H9 (cell line): Measurements from ENCODE around the gene TMEM117. TPM values are rescaled to one million over a fixed set of nuclear protein-coding genes. Genes with fewer than 3 reads are reported as not detected.

ENCODE experiments used
- DNase-seq: peaks from one replicate; pipeline ENCODE4 v3.0.0-alpha.2; 2017
- H2AFZ ChIP-seq: one replicate; pipeline ENCODE4 v1.6.1; 2013; ENCODE audit warnings: mild to moderate bottlenecking, low read length, control low read depth, moderate library complexity
- H2AK5ac ChIP-seq: 2 replicates; pipeline ENCODE4 v1.6.1; 2013; ENCODE audit warnings: low read length, control low read depth, mixed read lengths; ENCODE audit not compliant: insufficient read length
- H2BK120ac ChIP-seq: one replicate; pipeline ENCODE4 v1.6.1; 2013; ENCODE audit warnings: low read depth, mild to moderate bottlenecking, low read length, control low read depth, inconsistent platforms; ENCODE audit not compliant: poor library complexity, severe bottlenecking
- H2BK12ac ChIP-seq: 2 replicates; pipeline ENCODE4 v1.6.1; 2013; ENCODE audit warnings: low read length, control low read depth, mixed read lengths, low read depth; ENCODE audit not compliant: insufficient read length
- H2BK15ac ChIP-seq: 2 replicates; pipeline ENCODE4 v1.6.1; 2013; ENCODE audit warnings: low read depth, low read length, control low read depth
- H2BK20ac ChIP-seq: one replicate; pipeline ENCODE4 v1.6.1; 2013; ENCODE audit warnings: low read depth, mild to moderate bottlenecking, low read length, control low read depth, inconsistent platforms; ENCODE audit not compliant: poor library complexity, severe bottlenecking
- H2BK5ac ChIP-seq: 2 replicates; pipeline ENCODE4 v1.6.1; 2013; ENCODE audit warnings: low read length, control low read depth, mixed read lengths; ENCODE audit not compliant: insufficient read length
- H3K14ac ChIP-seq: 2 replicates; pipeline ENCODE4 v1.6.1; 2013; ENCODE audit warnings: low read length, control low read depth; ENCODE audit not compliant: insufficient read depth
- H3K18ac ChIP-seq: 2 replicates; pipeline ENCODE4 v1.6.1; 2013; ENCODE audit warnings: low read depth, mild to moderate bottlenecking, mixed read lengths, low read length, control low read depth; ENCODE audit not compliant: insufficient read length
- H3K23ac ChIP-seq: 2 replicates; pipeline ENCODE4 v1.6.1; 2013; ENCODE audit warnings: low read length, control low read depth, mixed read lengths, low read depth; ENCODE audit not compliant: insufficient read length
- H3K23me2 ChIP-seq: 2 replicates; pipeline ENCODE4 v1.6.1; 2013; ENCODE audit warnings: low read depth, mild to moderate bottlenecking, mixed read lengths, low read length, control low read depth; ENCODE audit not compliant: insufficient read length, poor library complexity, severe bottlenecking
- H3K27ac ChIP-seq: 2 replicates; pipeline ENCODE4 v1.5.1; 2013; ENCODE audit warnings: low read length, control low read depth, mixed read lengths, low read depth; ENCODE audit not compliant: insufficient read length
- H3K27me3 ChIP-seq: 2 replicates; pipeline ENCODE4 v1.6.1; 2013; ENCODE audit warnings: low read length, control low read depth, inconsistent platforms; ENCODE audit not compliant: insufficient read depth
- H3K4ac ChIP-seq: 2 replicates; pipeline ENCODE4 v1.6.1; 2013; ENCODE audit warnings: low read depth, mild to moderate bottlenecking, control low read depth, inconsistent platforms, low read length, moderate library complexity
- H3K4me1 ChIP-seq: 2 replicates; pipeline ENCODE4 v1.6.1; 2013; ENCODE audit warnings: low read length, control low read depth, inconsistent platforms; ENCODE audit not compliant: insufficient read depth
- H3K4me2 ChIP-seq: 2 replicates; pipeline ENCODE4 v1.6.1; 2013; ENCODE audit warnings: low read length, control low read depth, mixed read lengths; ENCODE audit not compliant: insufficient read length, insufficient read depth
- H3K56ac ChIP-seq: 2 replicates; pipeline ENCODE4 v1.6.1; 2013; ENCODE audit warnings: low read depth, mild to moderate bottlenecking, mixed read lengths, low read length, control low read depth; ENCODE audit not compliant: insufficient read length
- H3K79me1 ChIP-seq: 2 replicates; pipeline ENCODE4 v1.6.1; 2013; ENCODE audit warnings: low read depth, mild to moderate bottlenecking, moderate library complexity, low read length, control low read depth, inconsistent platforms; ENCODE audit not compliant: insufficient read depth, poor library complexity, severe bottlenecking
- H3K79me2 ChIP-seq: 2 replicates; pipeline ENCODE4 v1.6.1; 2013; ENCODE audit warnings: low read length, control low read depth, inconsistent platforms; ENCODE audit not compliant: insufficient read depth
- H3K9ac ChIP-seq: 2 replicates; pipeline ENCODE4 v1.6.1; 2013; ENCODE audit warnings: low read length, control low read depth, mixed read lengths; ENCODE audit not compliant: insufficient read length; ENCODE audit errors: extremely low read depth
- H3K9me3 ChIP-seq: one replicate; pipeline ENCODE4 v1.6.1; 2013; ENCODE audit warnings: low read depth, low read length, inconsistent platforms; ENCODE audit not compliant: control insufficient read depth
- H3T11ph ChIP-seq: one replicate; pipeline ENCODE4 v1.6.1; 2013; ENCODE audit warnings: mild to moderate bottlenecking, low read length, control low read depth, inconsistent platforms
- H4K20me1 ChIP-seq: one replicate; pipeline ENCODE4 v1.6.1; 2013; ENCODE audit not compliant: control insufficient read depth, insufficient read length, insufficient read depth
- H4K5ac ChIP-seq: 2 replicates; pipeline ENCODE4 v1.6.1; 2013; ENCODE audit warnings: low read depth, mild to moderate bottlenecking, mixed read lengths, low read length, control low read depth; ENCODE audit not compliant: insufficient read length
- H4K8ac ChIP-seq: replicated peaks from 2 replicates; pipeline ENCODE4 v1.6.1; 2013; ENCODE audit warnings: low read length, control low read depth, mixed read lengths, low read depth; ENCODE audit not compliant: insufficient read length
- H4K91ac ChIP-seq: 2 replicates; pipeline ENCODE4 v1.6.1; 2013; ENCODE audit warnings: low read depth, mild to moderate bottlenecking, moderate library complexity, mixed read lengths, low read length, control low read depth; ENCODE audit not compliant: insufficient read length
- H3K27ac Mint-ChIP-seq, 3 experiments: 2 replicates in 2 of 3; 3 replicates in 1 of 3; pipeline ENCODE4 v1.8.0; 2020 to 2021; ENCODE audit warnings: mixed read lengths in 3 of 3, mild to moderate bottlenecking in 1 of 3, moderate library complexity in 1 of 3
- H3K27me3 Mint-ChIP-seq: 2 replicates; pipeline ENCODE4 v1.8.0; 2021; ENCODE audit warnings: low read depth, mild to moderate bottlenecking, moderate library complexity, mixed read lengths
- H3K36me3 Mint-ChIP-seq, 3 experiments: 2 replicates in 2 of 3; 3 replicates in 1 of 3; pipeline ENCODE4 v1.8.0; 2020 to 2021; ENCODE audit warnings: low read depth in 3 of 3, mixed read lengths in 3 of 3; ENCODE audit not compliant: insufficient read depth in 1 of 3
- H3K4me1 Mint-ChIP-seq, 2 experiments: 2 replicates each; pipeline ENCODE4 v1.8.0; 2020; ENCODE audit warnings: mixed read lengths in 2 of 2
- H3K4me3 Mint-ChIP-seq, 2 experiments: 2 replicates in 1 of 2; 3 replicates in 1 of 2; pipeline ENCODE4 v1.8.0; 2020 to 2021; ENCODE audit warnings: mild to moderate bottlenecking in 2 of 2, mixed read lengths in 2 of 2, moderate library complexity in 1 of 2
- H3K9me3 Mint-ChIP-seq, 2 experiments: 2 replicates in 1 of 2; 3 replicates in 1 of 2; pipeline ENCODE4 v1.8.0; 2020; ENCODE audit warnings: mild to moderate bottlenecking in 2 of 2, mixed read lengths in 2 of 2, moderate library complexity in 1 of 2
- CTCF ChIP-seq: fragments of 200-600 bp; sonication (generic); conservative IDR thresholded peaks from 3 replicates; pipeline ENCODE4 v1.8.0; 2021; ENCODE audit warnings: antibody characterized with exemption, mild to moderate bottlenecking
- WGBS: extraction: QIAGEN DNeasy Blood & Tissue Kit; methylation state at CpG from one replicate; pipeline ENCODE4 v1.1.7; 2013; ENCODE audit warnings: missing lambda C conversion rate, low lambda C conversion rate, mixed read lengths; ENCODE audit not compliant: insufficient read length; ENCODE audit errors: extremely low coverage; 5-methylcytosine and 5-hydroxymethylcytosine counted together
- total RNA-seq: library from RNA; stranded (reverse); gene quantifications from 2 replicates; pipeline ENCODE4 v1.2.1, GENCODE V29; 2021

The TMEM117 gene
- total RNA-seq, 1 experiment from 2014 or later: 1.7 TPM

- Histone ChIP-seq H2AK5ac (no peak overlapping the region), H4K91ac (no peak overlapping the region), H3K27ac (no peak overlapping the region), H3K79me2 (no peaks in the 10 kb centered on the region), H3K4ac (no peak overlapping the region), H3K18ac (no peak overlapping the region), H2BK15ac (no peak overlapping the region), H2BK5ac (no peak overlapping the region), H3K23me2 (no peaks in the 10 kb centered on the region), H3T11ph (no peak overlapping the region), H4K20me1 (no peaks in the 10 kb centered on the region), H3K23ac (no peak overlapping the region), H2BK20ac (no peak overlapping the region), H2BK120ac (no peak overlapping the region), H2BK12ac (no peak overlapping the region), H3K79me1 (no peaks in the 10 kb centered on the region), H2AFZ (no peak overlapping the region), H3K9ac (no peak overlapping the region), H3K27me3 (no peaks in the 10 kb centered on the region), H4K5ac (no peak overlapping the region), H3K56ac (no peak overlapping the region), H3K14ac (no peak overlapping the region), H3K9me3 (no peaks in the 10 kb centered on the region), H3K4me1 (no peaks in the 10 kb centered on the region), H3K4me2 (no peak overlapping the region), H4K8ac (no peak overlapping the region)
- H3K4me1 Mint-ChIP-seq: peaks cover 8 to 11% of the 10 kb centered on the region in 2 experiments
- no peaks in the 10 kb centered on the region for H3K27me3 Mint-ChIP-seq
- peaks cover 0 to 2% of the 10 kb centered on the region in 2 experiments; a peak in 1 of 5 replicates for H3K9me3 Mint-ChIP-seq
- no peak overlapping the region for H3K4me3 Mint-ChIP-seq
- H3K36me3 Mint-ChIP-seq: no peaks in the 10 kb centered on the region
- peak; percentile 40 for DNase-seq
- no CpG with 5 or more reads among the region's 8 CpGs for whole genome bisulfite sequencing
- H3K27ac Mint-ChIP-seq: peak overlapping the region; percentile 9 to 92 (median 40); a peak in 6 of 7 replicates
- TF ChIP-seq CTCF: no peak
These were observed 11.6 kb upstream of the TMEM117 start for GRCh38 chr12:43824207-43824775.
